ENCODE measurements around the gene HEXIM1.

HEXIM1 gene

DNA sequence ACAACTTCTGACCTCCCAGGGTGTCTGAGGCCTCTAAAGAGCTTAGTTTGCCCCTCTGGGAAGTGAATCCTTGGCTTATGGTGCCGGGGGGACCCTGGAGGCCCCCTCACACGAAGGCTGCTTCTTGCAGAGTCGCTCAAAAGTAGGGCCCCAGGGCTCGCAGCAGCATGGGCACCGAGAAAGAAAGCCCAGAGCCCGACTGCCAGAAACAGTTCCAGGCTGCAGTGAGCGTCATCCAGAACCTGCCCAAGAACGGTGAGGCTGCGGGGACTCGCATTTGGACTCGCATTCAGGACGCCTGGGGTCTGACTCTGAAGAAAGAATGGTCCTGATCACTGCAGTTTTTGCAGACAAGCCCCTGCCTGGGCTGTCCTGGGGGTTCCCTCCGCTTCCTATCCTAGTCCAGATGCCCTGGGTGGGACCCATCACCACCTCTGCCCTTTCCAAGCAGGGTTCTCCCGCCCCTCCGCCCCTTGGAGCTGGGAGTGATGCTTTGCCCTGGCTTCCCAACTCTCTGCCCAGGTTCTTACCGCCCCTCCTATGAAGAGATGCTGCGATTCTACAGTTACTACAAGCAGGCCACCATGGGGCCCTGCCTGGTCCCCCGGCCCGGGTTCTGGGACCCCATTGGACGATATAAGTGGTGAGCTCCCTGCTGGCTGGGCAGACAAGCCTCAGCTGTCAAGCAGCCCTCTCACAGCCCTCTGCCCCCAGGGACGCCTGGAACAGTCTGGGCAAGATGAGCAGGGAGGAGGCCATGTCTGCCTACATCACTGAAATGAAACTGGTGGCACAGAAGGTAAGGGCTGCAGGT lies 12.1 kb upstream of the HEXIM1 start:
- Histone ChIP-seq H3K27me3 (no peaks in the 10 kb centered on the region), H3K4me1 (no peaks in the 10 kb centered on the region), H3K36me3 (no peaks in the 10 kb centered on the region), H3K9me3 (no peaks in the 10 kb centered on the region), H3K4me3 (ENCODE audit: low read depth, low read length) (peak overlapping the region; percentile 60)
- peak; percentile 30 for DNase-seq
- TF ChIP-seq, protein P1, sequence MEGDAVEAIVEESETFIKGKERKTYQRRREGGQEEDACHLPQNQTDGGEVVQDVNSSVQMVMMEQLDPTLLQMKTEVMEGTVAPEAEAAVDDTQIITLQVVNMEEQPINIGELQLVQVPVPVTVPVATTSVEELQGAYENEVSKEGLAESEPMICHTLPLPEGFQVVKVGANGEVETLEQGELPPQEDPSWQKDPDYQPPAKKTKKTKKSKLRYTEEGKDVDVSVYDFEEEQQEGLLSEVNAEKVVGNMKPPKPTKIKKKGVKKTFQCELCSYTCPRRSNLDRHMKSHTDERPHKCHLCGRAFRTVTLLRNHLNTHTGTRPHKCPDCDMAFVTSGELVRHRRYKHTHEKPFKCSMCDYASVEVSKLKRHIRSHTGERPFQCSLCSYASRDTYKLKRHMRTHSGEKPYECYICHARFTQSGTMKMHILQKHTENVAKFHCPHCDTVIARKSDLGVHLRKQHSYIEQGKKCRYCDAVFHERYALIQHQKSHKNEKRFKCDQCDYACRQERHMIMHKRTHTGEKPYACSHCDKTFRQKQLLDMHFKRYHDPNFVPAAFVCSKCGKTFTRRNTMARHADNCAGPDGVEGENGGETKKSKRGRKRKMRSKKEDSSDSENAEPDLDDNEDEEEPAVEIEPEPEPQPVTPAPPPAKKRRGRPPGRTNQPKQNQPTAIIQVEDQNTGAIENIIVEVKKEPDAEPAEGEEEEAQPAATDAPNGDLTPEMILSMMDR (IDR thresholded peaks at IDR 0.05; ENCODE audit: low read depth, low read length): no peak

DNA sequence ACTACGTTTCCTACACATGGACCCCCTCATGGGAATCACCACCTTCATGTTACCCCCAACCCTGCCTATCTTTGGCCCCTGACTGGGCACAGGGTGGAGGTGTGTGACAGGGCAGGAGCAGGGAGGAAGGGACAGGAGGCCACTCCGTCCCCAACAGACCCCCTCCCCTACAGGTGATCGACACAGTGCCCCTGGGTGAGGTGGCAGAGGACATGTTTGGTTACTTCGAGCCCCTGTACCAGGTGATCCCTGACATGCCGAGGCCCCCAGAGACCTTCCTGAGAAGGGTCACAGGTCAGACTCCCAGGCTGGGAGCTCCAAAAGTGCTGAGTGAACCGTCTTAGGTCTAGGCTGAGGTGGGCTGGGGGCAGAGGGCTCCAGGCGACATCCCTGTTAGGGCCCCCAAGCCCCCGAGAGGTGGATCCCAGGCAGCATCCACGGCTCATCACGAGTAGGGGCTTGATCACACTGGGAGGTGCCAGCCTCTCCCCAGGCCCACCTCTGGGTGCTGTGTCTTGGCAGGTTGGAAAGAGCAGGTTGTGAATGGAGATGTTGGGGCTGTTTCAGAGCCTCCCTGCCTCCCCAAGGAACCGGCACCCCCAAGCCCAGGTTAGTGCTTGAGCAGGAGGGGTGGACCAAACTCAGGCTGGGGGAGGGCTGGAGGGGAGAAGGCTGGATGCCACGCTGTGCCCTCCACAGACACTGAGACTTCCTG lies 11.3 kb upstream of the HEXIM1 start:
- H3K36me3 ChIP-seq: no peaks in the 10 kb centered on the region
- DNase-seq: no peak
- TF ChIP-seq, protein P1 (IDR thresholded peaks at IDR 0.05; ENCODE audit: low read depth, low read length): no peak
- H3K4me3 ChIP-seq (ENCODE audit: low read depth, low read length): no peak overlapping the region
- H3K4me1 ChIP-seq: no peaks in the 10 kb centered on the region
- no peaks in the 10 kb centered on the region for H3K27me3 ChIP-seq
- H3K9me3 ChIP-seq: no peaks in the 10 kb centered on the region

DNA sequence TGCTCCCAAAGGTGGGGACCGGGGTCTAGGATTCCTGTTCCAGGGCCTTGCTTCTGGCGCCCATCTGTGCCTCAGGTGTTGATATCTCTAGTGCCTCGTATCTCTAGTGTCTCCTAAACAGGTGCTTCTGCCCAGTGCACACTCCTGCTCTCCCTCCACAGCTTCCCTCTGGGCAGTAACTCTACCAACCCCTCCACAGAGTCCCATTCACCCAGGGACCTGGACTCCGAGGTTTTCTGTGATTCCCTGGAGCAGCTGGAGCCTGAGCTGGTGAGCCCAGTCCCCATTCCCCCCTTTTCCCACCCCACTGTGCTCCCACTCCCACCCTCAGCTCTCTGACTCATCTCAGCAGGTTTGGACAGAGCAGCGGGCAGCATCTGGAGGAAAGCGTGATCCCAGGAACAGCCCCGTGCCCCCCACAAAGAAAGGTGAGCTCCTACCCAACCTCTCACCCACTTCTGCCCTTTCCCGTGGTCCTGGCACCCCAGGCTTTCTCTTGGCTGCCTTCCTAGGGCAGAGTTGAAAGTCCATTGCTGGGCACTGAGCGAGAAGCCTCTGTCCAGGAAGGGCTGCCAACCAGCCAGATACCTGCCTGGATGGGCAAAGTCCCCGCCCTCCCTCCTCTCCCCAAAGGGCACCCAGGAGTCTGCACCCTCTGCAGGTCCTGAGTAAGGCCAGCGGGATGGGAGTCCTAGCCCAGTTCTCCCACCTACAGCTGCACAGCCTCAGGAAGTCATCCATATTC lies 10.5 kb upstream of the HEXIM1 start:
- Histone ChIP-seq H3K36me3 (no peaks in the 10 kb centered on the region), H3K4me3 (ENCODE audit: low read depth, low read length) (no peak overlapping the region), H3K9me3 (no peaks in the 10 kb centered on the region), H3K4me1 (no peaks in the 10 kb centered on the region), H3K27me3 (no peaks in the 10 kb centered on the region)
- TF ChIP-seq, protein P1 (IDR thresholded peaks at IDR 0.05; ENCODE audit: low read depth, low read length): no peak
- DNase-seq: no peak

DNA sequence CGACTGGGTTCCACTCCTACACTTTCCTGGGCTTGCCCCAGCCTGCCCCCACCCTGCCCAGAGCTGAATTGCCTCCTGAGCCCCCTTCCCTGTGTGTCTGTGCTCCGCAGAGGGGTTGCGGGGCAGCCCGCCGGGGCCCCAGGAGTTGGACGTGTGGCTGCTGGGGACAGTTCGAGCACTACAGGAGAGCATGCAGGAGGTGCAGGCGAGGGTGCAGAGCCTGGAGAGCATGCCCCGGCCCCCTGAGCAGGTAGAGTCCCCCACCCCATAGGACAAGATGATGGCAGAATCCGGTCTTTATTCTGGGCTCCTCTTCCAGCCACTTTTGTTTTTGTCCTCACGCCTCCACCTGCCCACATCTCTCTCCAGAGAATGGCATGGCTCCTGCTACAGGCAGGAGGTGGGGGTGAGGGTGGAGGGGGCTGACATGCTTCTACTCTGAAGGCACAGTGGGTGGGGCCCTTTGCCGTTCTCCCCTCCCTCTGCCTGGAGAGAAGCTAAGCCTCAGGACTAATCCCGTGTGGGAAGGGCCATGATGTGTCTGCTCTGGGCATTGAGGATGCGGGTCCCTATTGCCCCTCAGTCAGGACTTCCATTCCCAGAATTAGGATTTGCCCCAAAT lies 9.3 kb upstream of the HEXIM1 start:
- Histone ChIP-seq H3K36me3 (no peaks in the 10 kb centered on the region), H3K4me3 (ENCODE audit: low read depth, low read length) (no peak overlapping the region), H3K27me3 (no peaks in the 10 kb centered on the region), H3K4me1 (no peaks in the 10 kb centered on the region), H3K9me3 (no peaks in the 10 kb centered on the region)
- DNase-seq: no peak
- TF ChIP-seq, protein P1 (IDR thresholded peaks at IDR 0.05; ENCODE audit: low read depth, low read length): no peak

DNA sequence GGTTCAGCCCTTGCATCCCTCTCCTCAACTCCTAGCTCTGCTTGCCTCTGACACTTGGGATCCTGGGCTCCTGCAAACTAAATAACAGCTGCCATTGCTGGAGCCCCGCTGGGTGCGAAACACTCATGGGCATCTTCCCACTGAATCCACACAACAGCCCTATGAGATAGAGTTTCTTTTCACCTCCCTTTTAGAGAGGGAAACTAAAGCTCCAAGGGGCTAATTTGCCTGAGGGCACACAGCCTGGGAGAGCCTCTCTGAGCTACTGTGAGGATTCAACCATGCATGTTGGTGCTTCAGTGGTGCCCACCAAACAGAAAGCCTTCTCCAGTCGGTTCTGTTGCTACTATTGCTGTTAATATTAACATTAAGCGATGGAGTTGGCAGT lies 8.7 kb upstream of the HEXIM1 start:
- no peak overlapping the region for H3K4me3 ChIP-seq (ENCODE audit: low read depth, low read length)
- H3K27me3 ChIP-seq: no peaks in the 10 kb centered on the region
- no peaks in the 10 kb centered on the region for H3K4me1 ChIP-seq
- no peaks in the 10 kb centered on the region for H3K9me3 ChIP-seq
- no peak for DNase-seq
- TF ChIP-seq, protein P1 (IDR thresholded peaks at IDR 0.05; ENCODE audit: low read depth, low read length): no peak
- no peaks in the 10 kb centered on the region for H3K36me3 ChIP-seq

All from BE2C (cell line).